Spleen (tissue), 7 donors: ENCODE measurements around the gene CDHR2.

Experiments used
- POLR2A ChIP-seq, 3 donors: fragments of 450-650 bp; IDR thresholded peaks; one replicate each; pipeline ENCODE4 v1.5.1; 2017; ENCODE audit warnings: antibody characterized with exemption in 3 of 3, mild to moderate bottlenecking in 1 of 3
- POLR2AphosphoS5 ChIP-seq, 3 donors: sonication (generic); formaldehyde crosslinking; IDR thresholded peaks; one replicate each; pipeline ENCODE4 v1.5.1; 2017; ENCODE audit warnings: antibody characterized with exemption in 3 of 3
- TF ChIP-seq, protein P1 (sequence below), 11 experiments: fragments of 200-600 bp in 7 of 11; fragments of 450-650 bp in 4 of 11; sonication (generic) in 4 of 11; IDR thresholded peaks in 8 of 11; conservative IDR thresholded peaks in 3 of 11; 1 replicate in 7 of 11; 2 replicates in 4 of 11; pipeline versions ENCODE4 v1.4.0 to v1.8.0; 2016 to 2021; ENCODE audit warnings: antibody characterized with exemption in 11 of 11, inconsistent platforms in 4 of 11, mild to moderate bottlenecking in 1 of 11
- donor health status: DM: no; HTN: no; CAD: no; lungs with moderate emphysema.
- donor health status: DM: no; HTN: no; CAD: no.
- donor health status: DM: no; HTN: no; CAD: no.

GRCh38 chr5:176620333-176620981, 71.3 kb downstream of the CDHR2 start:
- TF ChIP-seq, protein P1, sequence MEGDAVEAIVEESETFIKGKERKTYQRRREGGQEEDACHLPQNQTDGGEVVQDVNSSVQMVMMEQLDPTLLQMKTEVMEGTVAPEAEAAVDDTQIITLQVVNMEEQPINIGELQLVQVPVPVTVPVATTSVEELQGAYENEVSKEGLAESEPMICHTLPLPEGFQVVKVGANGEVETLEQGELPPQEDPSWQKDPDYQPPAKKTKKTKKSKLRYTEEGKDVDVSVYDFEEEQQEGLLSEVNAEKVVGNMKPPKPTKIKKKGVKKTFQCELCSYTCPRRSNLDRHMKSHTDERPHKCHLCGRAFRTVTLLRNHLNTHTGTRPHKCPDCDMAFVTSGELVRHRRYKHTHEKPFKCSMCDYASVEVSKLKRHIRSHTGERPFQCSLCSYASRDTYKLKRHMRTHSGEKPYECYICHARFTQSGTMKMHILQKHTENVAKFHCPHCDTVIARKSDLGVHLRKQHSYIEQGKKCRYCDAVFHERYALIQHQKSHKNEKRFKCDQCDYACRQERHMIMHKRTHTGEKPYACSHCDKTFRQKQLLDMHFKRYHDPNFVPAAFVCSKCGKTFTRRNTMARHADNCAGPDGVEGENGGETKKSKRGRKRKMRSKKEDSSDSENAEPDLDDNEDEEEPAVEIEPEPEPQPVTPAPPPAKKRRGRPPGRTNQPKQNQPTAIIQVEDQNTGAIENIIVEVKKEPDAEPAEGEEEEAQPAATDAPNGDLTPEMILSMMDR (IDR thresholded peaks at IDR 0.05 in 8 of 11, conservative IDR thresholded peaks at IDR 0.05 in 3 of 11), result no peak
- TF ChIP-seq POLR2A (IDR thresholded peaks at IDR 0.05), result no peak
- TF ChIP-seq POLR2AphosphoS5 (IDR thresholded peaks at IDR 0.05), result no peak
